Measurements from ENCODE around the gene HIKESHI. TPM values are rescaled to one million over a fixed set of nuclear protein-coding genes. Genes with fewer than 3 reads are reported as not detected.

HIKESHI gene
- total RNA-seq, 1 experiment from 2014 or later, result 38.2 TPM

- TF ChIP-seq TCF7L2 (IDR thresholded peaks at IDR 0.05; ENCODE audit: borderline replicate concordance, extremely low read depth, insufficient read depth, insufficient read length), result no peak
- TF ChIP-seq FOSL1 (IDR thresholded peaks at IDR 0.05; ENCODE audit: low read depth), result no peak
- TF ChIP-seq RAD21 (IDR thresholded peaks at IDR 0.05; ENCODE audit: low read depth), result no peak
- TF ChIP-seq REST (IDR thresholded peaks at IDR 0.05; ENCODE audit: low read depth), result no peak
- TF ChIP-seq EZH2 (IDR thresholded peaks at IDR 0.05), result no peak
- no peak for TF ChIP-seq SP1 (IDR thresholded peaks at IDR 0.05; ENCODE audit: low read depth)
- TF ChIP-seq SIN3A (IDR thresholded peaks at IDR 0.05; ENCODE audit: low read depth), result no peak
- no peak for TF ChIP-seq POLR2A (IDR thresholded peaks at IDR 0.05; ENCODE audit: borderline replicate concordance, extremely low read depth, insufficient read depth, insufficient read length)
Measured at GRCh38 chr11:86386283-86386682, 84.2 kb downstream of the HIKESHI start (continued).

- Histone ChIP-seq H3K9me3 (ENCODE audit: control insufficient read depth in 1 of 2, insufficient read depth in 1 of 2, low read depth in 1 of 2, low read length in 2 of 2) (no peaks in the 10 kb centered on the region), H3K9me2 (ENCODE audit: insufficient read depth) (no peaks in the 10 kb centered on the region; the same call in 1 of the 2 replicates), H4K20me1 (ENCODE audit: insufficient read depth) (no peaks in the 10 kb centered on the region), H3K36me3 (ENCODE audit: control insufficient read depth in 1 of 2, insufficient read depth in 2 of 2, low read length in 2 of 2) (no peaks in the 10 kb centered on the region), H2AFZ (ENCODE audit: low read depth, low read length, poor library complexity, severe bottlenecking) (no peak overlapping the region), H3K27me3 (ENCODE audit: insufficient read depth, low read length) (no peaks in the 10 kb centered on the region), H3K4me2 (ENCODE audit: low read length) (no peak overlapping the region), H3K9ac (ENCODE audit: low read length) (no peak overlapping the region), H3K79me2 (ENCODE audit: insufficient read depth, low read length) (no peaks in the 10 kb centered on the region), H3K4me1 (ENCODE audit: control insufficient read depth in 1 of 2, insufficient read depth in 2 of 2, low read length in 2 of 2) (peaks cover 0 to 4% of the 10 kb centered on the region in 2 experiments; a peak in 2 of 4 replicates), H3K27ac (ENCODE audit: low read depth, low read length) (no peak overlapping the region), H3K4me3 (replicated peaks in 1 of 2; ENCODE audit: low read depth in 1 of 2, low read length in 2 of 2) (no peak overlapping the region)
- no TSS peak for BruUV-seq (replicated peaks)
- CTCF ChIA-PET, result no interaction called here
- intact Hi-C loops (cut with micrococcal nuclease), result no loop called here
- RAD21 ChIA-PET (ENCODE audit: low non-redundant PET in 1 of 2, low total read pairs in 2 of 2, uncharacterized antibody in 2 of 2, unreplicated experiment in 2 of 2), result no interaction called here
- no peak for ATAC-seq
- POLR2A ChIA-PET, result no interaction called here
- DNase-seq (ENCODE audit: low read depth, low spot score), result no peak
- no peak for TF ChIP-seq EZH2 (IDR thresholded peaks at IDR 0.05)
- TF ChIP-seq YY1 (IDR thresholded peaks at IDR 0.05; ENCODE audit: extremely low read depth, insufficient replicate concordance, low read depth, low read length), result no peak
- TF ChIP-seq CEBPB (IDR thresholded peaks at IDR 0.05; ENCODE audit: low read depth), result no peak
- TF ChIP-seq CTCF (IDR thresholded peaks at IDR 0.05 in 2 of 3, conservative IDR thresholded peaks at IDR 0.05 in 1 of 3; ENCODE audit: borderline replicate concordance in 1 of 3, insufficient read depth in 1 of 3, low read depth in 2 of 3, low read length in 2 of 3), result no peak
- no peak for TF ChIP-seq ZFX (IDR thresholded peaks at IDR 0.05)
- no peak for TF ChIP-seq TCF7L2 (IDR thresholded peaks at IDR 0.05; ENCODE audit: borderline replicate concordance, extremely low read depth, insufficient read depth, insufficient read length)
- TF ChIP-seq FOSL1 (IDR thresholded peaks at IDR 0.05; ENCODE audit: low read depth), result no peak
- no peak for TF ChIP-seq MAX (IDR thresholded peaks at IDR 0.05)
- TF ChIP-seq ZBTB33 (IDR thresholded peaks at IDR 0.05; ENCODE audit: extremely low read depth, insufficient replicate concordance, low read length), result no peak
- TF ChIP-seq CBX3 (IDR thresholded peaks at IDR 0.05; ENCODE audit: low read depth), result no peak
- TF ChIP-seq POLR2A (IDR thresholded peaks at IDR 0.05; ENCODE audit: borderline replicate concordance, extremely low read depth, insufficient read depth, insufficient read length), result no peak
- no peak for TF ChIP-seq EZH2phosphoT487 (IDR thresholded peaks at IDR 0.05; ENCODE audit: borderline replicate concordance)
- no peak for TF ChIP-seq ELF1 (IDR thresholded peaks at IDR 0.05; ENCODE audit: borderline replicate concordance, low read depth)
- TF ChIP-seq ZNF274 (IDR thresholded peaks at IDR 0.05; ENCODE audit: low read depth, low read length), result no peak
Measured at GRCh38 chr11:86386746-86387145, 84.7 kb downstream of the HIKESHI start.
